KMS-11 (cell line): ENCODE results near the gene ACOT13.

ENCODE experiments used
- H2AFZ ChIP-seq: fragments of 200-600 bp; sonication (generic); 2 replicates; pipeline ENCODE4 v1.6.1; 2016; ENCODE audit warnings: antibody characterized with exemption, mixed run types, low read depth
- H3K27ac ChIP-seq: fragments of 200-600 bp; sonication (generic); 2 replicates; pipeline ENCODE4 v1.6.1; 2016; ENCODE audit warnings: mild to moderate bottlenecking, mixed run types
- H3K27me3 ChIP-seq: fragments of 200-600 bp; sonication (generic); 2 replicates; pipeline ENCODE4 v1.6.1; 2017; ENCODE audit warnings: mild to moderate bottlenecking, low read depth, mixed run types, moderate library complexity; ENCODE audit not compliant: insufficient read depth
- H3K36me3 ChIP-seq: fragments of 200-600 bp; sonication (generic); 2 replicates; pipeline ENCODE4 v1.6.1; 2017; ENCODE audit warnings: mild to moderate bottlenecking, mixed run types; ENCODE audit not compliant: insufficient read depth
- H3K4me1 ChIP-seq: fragments of 200-600 bp; sonication (generic); 2 replicates; pipeline ENCODE4 v1.6.1; 2016; ENCODE audit warnings: mild to moderate bottlenecking, low read depth, mixed run types; ENCODE audit not compliant: poor library complexity, severe bottlenecking
- H3K4me2 ChIP-seq: fragments of 200-600 bp; sonication (generic); 2 replicates; pipeline ENCODE4 v1.7.0; 2016; ENCODE audit warnings: mild to moderate bottlenecking, mixed run types
- H3K4me3 ChIP-seq: fragments of 200-600 bp; sonication (generic); IDR thresholded peaks from 2 replicates; pipeline ENCODE4 v1.6.1; 2017; ENCODE audit warnings: low read depth, low read length, mixed read lengths; ENCODE audit not compliant: insufficient read depth
- H3K79me2 ChIP-seq: fragments of 200-600 bp; sonication (generic); 2 replicates; pipeline ENCODE4 v1.6.1; 2016; ENCODE audit warnings: low read depth, mixed run types; ENCODE audit not compliant: insufficient read depth
- H3K9ac ChIP-seq: fragments of 200-600 bp; sonication (generic); 2 replicates; pipeline ENCODE4 v1.6.1; 2016; ENCODE audit warnings: mild to moderate bottlenecking, mixed run types
- H4K20me1 ChIP-seq: fragments of 200-600 bp; sonication (generic); 2 replicates; pipeline ENCODE4 v1.6.1; 2016; ENCODE audit warnings: mild to moderate bottlenecking, mixed run types; ENCODE audit not compliant: insufficient read depth
- TF ChIP-seq, protein P1 (sequence below): fragments of 200-600 bp; sonication (generic); conservative IDR thresholded peaks from 2 replicates; pipeline ENCODE4 v1.6.1; 2017; ENCODE audit warnings: low read depth, mild to moderate bottlenecking, antibody characterized with exemption, low read length, moderate library complexity, mixed read lengths

The ACOT13 gene

DNA sequence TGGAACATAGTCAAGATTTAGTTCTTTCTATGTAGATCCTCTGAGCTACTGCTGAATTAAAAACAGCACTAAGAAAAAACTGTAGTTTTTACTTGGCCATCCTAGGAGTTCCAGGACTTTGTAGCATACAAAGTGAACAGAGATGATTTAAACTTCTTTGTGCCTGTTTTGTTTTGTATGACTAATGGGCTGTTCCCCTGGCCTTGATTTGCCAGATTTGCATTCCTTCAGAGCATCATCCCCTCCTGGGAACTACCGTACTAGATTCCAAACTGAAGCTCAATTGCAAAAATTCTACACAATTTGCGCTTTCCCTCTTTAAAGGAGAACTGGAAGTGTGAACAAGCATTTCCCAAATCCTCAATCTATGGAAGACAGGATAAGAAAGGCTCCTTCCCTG, 23.1 kb downstream of the ACOT13 start:
- no peaks in the 10 kb centered on the region for H4K20me1 ChIP-seq
- no peak overlapping the region for H2AFZ ChIP-seq
- TF ChIP-seq, protein P1, sequence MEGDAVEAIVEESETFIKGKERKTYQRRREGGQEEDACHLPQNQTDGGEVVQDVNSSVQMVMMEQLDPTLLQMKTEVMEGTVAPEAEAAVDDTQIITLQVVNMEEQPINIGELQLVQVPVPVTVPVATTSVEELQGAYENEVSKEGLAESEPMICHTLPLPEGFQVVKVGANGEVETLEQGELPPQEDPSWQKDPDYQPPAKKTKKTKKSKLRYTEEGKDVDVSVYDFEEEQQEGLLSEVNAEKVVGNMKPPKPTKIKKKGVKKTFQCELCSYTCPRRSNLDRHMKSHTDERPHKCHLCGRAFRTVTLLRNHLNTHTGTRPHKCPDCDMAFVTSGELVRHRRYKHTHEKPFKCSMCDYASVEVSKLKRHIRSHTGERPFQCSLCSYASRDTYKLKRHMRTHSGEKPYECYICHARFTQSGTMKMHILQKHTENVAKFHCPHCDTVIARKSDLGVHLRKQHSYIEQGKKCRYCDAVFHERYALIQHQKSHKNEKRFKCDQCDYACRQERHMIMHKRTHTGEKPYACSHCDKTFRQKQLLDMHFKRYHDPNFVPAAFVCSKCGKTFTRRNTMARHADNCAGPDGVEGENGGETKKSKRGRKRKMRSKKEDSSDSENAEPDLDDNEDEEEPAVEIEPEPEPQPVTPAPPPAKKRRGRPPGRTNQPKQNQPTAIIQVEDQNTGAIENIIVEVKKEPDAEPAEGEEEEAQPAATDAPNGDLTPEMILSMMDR, result no peak
- H3K4me3 ChIP-seq, result no peak overlapping the region
- no peaks in the 10 kb centered on the region for H3K4me1 ChIP-seq
- no peak overlapping the region for H3K4me2 ChIP-seq
- H3K9ac ChIP-seq, result no peak overlapping the region
- H3K27ac ChIP-seq, result no peak overlapping the region
- H3K36me3 ChIP-seq, result no peaks in the 10 kb centered on the region
- H3K79me2 ChIP-seq, result no peaks in the 10 kb centered on the region
- no peaks in the 10 kb centered on the region for H3K27me3 ChIP-seq

DNA sequence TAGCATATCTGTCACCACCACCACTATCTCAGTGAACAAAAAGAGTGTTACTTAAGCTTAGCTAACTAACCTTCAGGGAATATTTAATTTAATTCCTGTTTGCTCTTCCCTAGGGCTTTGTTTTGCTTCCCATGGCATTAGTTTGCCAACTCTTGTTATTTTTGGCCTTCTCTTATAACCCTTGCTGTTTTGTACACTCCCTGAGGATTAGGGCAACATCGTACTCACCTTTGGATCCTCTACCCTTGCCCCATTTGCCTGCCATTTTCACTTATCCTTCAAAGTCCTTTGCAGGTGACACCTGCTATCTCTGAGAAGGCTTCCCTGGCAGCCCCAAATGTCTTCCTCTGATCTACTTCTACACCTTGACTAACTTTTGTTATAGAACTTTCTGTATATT, 23.7 kb downstream of the ACOT13 start:
- H3K36me3 ChIP-seq, result no peaks in the 10 kb centered on the region
- H3K27me3 ChIP-seq, result no peaks in the 10 kb centered on the region
- no peak overlapping the region for H3K9ac ChIP-seq
- H3K27ac ChIP-seq, result no peak overlapping the region
- H3K4me1 ChIP-seq, result no peaks in the 10 kb centered on the region
- H3K79me2 ChIP-seq, result no peaks in the 10 kb centered on the region
- TF ChIP-seq, protein P1, result no peak
- H4K20me1 ChIP-seq, result no peaks in the 10 kb centered on the region
- no peak overlapping the region for H3K4me2 ChIP-seq
- no peak overlapping the region for H2AFZ ChIP-seq
- H3K4me3 ChIP-seq, result no peak overlapping the region

DNA sequence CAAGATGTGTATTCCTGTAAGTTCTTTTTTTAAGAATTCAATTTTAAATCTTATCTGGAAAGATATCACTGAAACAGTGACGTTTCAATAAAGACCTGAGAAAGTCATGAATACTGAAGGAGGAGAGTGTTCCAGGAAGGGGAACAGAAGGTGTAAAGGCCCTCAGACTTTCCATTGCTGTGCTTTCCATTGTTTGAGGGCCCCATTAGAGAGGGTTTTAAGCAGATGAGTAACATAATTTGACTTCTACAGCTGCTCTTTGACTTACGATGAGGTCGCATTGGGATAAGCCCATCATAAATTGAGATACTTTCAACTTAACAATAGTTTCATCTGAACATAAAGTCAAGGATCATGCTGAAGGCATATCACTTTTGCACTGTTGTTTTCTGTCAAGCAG, 24.7 kb downstream of the ACOT13 start:
- TF ChIP-seq, protein P1, result no peak
- Histone ChIP-seq H3K27ac (no peak overlapping the region), H3K27me3 (no peaks in the 10 kb centered on the region), H3K4me1 (no peaks in the 10 kb centered on the region), H2AFZ (no peak overlapping the region), H4K20me1 (no peaks in the 10 kb centered on the region), H3K4me2 (no peak overlapping the region), H3K79me2 (no peaks in the 10 kb centered on the region), H3K36me3 (no peaks in the 10 kb centered on the region), H3K9ac (no peak overlapping the region), H3K4me3 (no peak overlapping the region)

DNA sequence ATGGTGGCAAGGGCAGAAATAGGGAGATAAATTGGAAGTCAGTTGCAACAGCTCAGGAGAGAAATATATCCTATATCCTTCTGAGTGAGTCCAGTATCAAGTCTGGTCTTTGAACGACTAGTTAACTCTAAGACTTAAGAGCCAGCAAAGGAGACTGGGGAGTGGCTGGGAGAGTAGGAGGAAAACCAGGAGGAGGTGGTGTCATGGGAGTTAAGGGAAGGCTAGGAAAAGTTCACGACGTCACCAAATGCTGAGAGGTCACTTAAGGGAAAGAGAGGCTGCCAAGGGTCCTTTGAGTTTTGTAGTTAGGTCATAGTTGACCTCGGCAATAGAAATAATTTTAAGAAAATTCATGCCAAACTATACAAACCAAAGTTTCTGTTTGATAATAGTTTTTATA, 25.1 kb downstream of the ACOT13 start:
- TF ChIP-seq, protein P1, result no peak
- no peaks in the 10 kb centered on the region for H3K4me1 ChIP-seq
- H3K79me2 ChIP-seq, result no peaks in the 10 kb centered on the region
- H3K27me3 ChIP-seq, result no peaks in the 10 kb centered on the region
- no peak overlapping the region for H2AFZ ChIP-seq
- H4K20me1 ChIP-seq, result no peaks in the 10 kb centered on the region
- H3K27ac ChIP-seq, result no peak overlapping the region
- H3K4me3 ChIP-seq, result no peak overlapping the region
- no peaks in the 10 kb centered on the region for H3K36me3 ChIP-seq
- no peak overlapping the region for H3K9ac ChIP-seq
- H3K4me2 ChIP-seq, result no peak overlapping the region

DNA sequence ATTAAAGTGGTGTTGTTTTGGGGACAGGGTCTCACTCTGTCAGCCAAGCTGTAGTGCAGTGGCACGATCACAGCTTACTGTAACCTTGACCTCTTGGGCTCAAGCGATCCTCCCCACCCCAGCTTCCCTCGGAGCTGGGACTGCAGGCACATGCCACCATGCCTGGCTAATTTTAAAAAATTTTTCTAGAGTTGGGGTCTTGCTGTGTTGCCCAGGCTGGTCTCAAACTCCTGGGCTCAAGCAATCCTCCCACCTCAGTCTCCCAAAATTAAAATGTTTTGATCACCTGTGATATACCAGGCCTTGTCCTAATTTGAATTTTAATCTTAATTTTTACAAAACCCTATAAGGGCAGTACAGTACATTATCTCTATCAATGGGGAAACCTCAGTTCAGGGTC, 25.5 kb downstream of the ACOT13 start:
- H2AFZ ChIP-seq, result no peak overlapping the region
- H3K9ac ChIP-seq, result no peak overlapping the region
- H3K4me2 ChIP-seq, result no peak overlapping the region
- no peaks in the 10 kb centered on the region for H3K27me3 ChIP-seq
- no peak overlapping the region for H3K4me3 ChIP-seq
- H3K27ac ChIP-seq, result no peak overlapping the region
- no peaks in the 10 kb centered on the region for H4K20me1 ChIP-seq
- no peaks in the 10 kb centered on the region for H3K36me3 ChIP-seq
- TF ChIP-seq, protein P1, result no peak
- no peaks in the 10 kb centered on the region for H3K79me2 ChIP-seq
- no peaks in the 10 kb centered on the region for H3K4me1 ChIP-seq
